NCI-H2029 treated with DMSO at 0.1 percent for 48 hours (cell line): Measurements from ENCODE around the gene NCBP2L.

Source experiments
- DNase-seq: peaks from one replicate; lab custom pipeline; 2025; lab: John Stamatoyannopoulos, UW

The NCBP2L gene

DNA sequence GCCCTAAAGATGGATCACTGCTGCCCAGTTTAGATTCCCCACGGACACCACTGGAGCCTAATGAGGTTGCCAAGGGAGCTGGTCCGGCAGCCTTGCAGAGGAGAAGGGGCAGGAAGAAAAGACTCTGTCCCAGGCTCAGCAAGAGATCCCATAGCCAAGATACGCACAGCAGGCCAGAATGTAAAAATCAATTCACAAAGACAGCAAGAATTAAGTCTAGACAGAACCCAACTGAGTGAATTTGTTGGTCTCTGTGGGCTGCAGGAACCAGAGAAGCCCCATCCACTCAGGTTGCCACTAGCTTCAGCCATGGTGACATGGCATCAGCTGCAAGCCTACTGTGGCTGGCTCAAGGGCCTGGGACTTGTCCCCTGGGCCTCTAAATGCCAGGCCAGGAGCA, 24.8 kb upstream of the NCBP2L start:
- no peak for DNase-seq

DNA sequence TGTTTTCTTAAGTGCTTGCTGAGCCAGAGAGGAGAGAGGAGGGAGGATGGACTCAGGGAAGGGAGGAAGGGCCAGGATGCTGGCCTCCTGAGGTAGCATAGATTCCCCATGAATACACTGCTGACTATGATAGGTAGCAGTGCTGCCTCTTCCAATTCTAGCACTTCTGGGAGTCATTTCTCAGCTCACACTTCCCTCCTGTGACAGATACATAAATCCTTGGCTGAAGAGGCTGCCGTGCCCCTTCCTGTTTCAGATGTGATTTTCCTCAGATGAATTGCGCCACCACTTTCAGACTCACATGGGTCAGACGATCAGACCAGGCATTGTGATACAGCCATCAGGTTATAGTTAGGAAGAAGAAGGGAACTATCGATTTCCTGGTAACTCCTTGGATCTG, 24.3 kb upstream of the NCBP2L start:
- DNase-seq, result no peak

DNA sequence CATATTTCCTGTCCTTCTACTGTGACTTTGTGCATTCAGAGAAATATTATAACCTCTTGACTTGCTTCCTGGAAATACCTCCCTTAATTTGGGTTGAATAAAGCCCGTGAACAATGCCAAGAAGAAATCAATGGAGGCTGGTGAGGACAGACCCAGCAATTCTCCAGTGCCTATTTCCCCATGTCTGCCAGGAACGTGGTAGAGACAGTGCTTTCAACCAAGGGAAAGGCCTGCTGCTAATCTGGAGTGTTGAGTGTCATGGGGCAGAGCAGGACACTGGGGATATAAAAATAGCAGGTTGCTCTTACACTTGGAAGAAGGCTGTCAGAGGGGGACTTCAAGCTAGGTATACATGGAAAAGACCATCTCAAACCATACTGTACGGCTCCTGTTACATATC, 21.8 kb upstream of the NCBP2L start:
- DNase-seq, result no peak

DNA sequence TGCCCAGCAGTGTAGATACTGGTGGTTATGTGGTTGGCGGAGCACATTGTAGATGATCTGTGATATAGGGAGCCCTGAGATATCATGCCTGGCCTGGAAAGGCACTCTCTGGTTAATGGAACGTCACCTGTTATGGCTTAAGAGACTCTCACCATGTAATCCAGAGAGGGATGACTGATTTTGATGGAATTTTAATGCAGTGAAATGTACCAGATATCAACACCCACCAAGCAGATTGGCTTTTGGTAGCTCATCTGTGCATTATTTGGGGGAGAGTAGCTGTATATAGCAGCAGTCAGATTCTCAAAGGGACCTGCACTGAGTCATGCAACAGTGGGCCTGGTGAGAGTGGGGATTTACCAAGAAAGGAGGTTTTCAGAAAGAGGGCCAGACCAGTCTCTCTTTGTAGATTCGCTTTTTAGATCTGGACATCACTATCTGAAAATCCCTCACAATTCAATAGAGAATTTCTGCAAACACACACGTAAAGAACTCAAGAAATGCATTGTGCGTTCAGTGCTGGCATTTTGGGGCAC, 19.2 kb upstream of the NCBP2L start:
- DNase-seq, result no peak

DNA sequence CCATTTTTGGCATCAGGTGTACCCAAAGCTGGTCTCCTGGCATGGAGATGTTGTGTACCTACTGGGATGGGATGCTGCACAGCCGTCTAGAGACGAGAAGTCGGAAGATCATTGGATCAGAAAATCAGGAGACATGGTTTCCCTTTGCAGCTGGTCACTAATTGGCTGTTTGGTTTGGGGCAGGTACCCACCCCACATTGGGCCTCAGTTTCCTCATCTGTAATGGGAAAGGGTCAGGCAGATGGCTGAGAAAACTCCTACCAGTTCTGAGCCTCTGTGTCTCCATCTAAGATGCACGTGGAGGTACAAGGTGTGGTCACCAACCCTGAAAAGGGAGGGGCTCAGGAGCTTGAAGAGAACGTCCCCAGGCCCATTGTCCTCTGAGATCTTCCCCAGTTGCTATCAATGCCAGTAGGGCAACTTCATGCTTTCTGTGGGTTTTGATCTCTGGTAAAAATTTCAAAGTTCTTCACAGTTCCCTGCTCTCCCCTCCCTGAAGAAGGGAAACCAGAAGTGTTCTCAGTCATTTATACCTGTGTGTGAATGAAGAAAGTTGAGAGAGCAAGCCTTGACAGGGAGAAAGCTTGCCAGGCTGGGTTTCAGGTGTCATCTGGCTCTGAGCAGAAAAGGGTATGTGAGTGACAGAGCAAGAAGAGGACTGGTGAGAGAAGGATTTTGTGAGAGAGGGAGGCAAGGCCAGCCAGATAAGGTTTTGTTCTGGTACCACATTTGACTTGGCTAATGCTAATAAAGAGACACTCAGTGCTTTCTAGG, 17.0 kb upstream of the NCBP2L start:
- DNase-seq, result no peak

DNA sequence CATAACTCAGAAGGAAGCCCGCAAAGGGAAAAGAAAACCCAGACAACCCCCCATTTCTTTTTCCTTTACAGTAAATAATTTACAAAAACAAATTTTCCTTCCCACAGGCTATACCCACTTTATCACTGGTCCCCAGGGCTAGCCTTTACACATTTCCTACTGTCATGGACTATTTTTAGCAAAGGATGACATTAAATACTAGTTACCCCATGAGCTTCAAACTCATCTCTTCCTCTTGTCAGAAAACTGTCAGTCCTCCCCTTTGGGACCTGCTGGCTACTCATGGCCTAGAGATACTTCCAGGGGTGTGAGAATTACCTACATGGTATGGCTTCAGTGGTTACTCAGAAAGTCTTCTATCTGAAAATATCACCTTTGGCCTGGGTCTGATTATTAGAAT, 13.9 kb upstream of the NCBP2L start:
- DNase-seq, result no peak

DNA sequence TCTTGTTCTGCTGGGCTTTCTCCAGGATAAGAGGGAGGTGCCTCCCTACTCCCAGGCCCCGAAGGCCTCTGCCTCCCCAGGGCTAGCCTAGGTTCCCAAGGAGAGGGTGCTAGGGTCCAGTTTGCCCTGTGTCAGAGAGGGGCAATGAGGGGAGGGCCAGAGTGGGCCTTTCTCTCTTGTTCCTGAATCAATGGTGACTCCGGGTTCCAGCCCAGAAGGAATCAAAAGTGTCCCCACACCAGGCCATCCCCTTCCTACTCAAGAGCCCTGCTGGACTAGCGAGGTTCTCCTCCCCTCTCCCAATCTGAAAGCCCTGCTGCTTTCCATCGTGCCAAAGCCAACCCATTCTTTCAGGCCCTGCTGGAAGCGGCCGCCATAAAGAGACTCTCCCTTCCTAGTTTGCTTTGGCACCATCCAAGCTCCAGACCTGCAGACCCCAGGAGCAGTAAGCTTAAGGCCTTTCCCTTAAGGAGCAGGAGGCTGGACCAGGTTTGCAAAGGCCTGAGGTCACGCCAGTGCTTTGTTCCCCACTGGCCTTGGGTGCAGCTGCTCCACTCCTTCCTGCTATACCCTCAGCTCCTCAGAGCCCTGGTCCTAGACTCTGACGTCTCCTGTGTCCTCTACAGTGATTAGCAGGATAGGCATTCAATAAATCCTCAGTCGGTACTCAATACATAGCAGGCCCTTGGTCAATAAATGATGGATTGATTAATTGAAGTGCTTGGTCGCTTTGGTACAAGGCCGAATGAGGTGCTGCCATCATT, 12.5 kb upstream of the NCBP2L start:
- DNase-seq, result no peak

DNA sequence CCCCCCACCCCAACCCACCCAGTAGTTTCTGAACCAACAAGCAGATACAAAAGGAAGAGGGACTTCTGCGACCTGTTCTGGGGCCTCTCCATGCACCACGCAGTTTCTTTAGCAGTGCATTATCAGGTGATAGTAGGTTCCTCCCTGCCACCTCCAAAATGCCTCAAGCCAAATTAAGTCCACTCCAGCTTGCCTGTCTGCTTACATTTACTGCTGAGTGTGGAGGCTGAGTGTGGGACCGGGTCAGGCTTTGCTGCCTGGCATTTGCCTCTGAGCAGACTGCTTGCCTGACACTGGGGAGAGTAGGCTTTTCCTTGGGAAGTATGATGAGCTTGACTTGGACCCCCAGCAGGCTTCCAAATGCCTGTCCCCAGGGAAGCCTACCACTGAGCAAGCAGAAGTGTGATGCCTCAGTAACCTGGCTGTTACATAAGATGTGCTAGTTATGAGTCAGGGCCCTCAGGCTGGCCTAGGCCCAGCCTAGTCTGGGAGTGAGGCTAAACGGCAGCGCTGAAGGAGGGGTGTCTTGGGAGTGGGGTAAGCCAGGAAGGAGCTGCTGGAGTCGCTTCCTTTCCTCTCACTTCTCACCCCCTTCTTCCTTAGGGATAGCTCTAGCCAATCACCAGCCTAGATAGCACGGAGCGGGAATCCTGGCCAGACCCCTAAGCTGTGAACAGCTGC, 10.9 kb upstream of the NCBP2L start:
- no peak for DNase-seq

DNA sequence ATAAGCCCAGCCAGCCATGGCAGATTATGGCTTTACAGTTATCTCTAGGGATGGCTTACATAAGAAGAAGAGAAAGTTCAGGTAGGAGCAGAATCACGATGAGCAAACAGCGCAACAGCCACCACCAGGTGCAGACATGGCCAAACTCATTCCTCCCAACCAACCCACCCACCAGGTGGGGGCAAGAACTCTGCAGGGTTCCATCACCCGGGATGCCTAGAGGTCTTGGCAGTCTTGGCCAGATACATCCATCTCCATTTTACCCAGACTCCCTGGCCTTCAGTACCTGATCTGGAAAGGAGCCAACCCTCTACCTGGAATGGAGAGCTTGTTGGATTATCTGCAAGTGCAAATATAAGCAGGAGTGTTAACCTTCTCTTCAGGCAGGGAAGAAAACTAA, 9.5 kb upstream of the NCBP2L start:
- DNase-seq, result peak; percentile 18

DNA sequence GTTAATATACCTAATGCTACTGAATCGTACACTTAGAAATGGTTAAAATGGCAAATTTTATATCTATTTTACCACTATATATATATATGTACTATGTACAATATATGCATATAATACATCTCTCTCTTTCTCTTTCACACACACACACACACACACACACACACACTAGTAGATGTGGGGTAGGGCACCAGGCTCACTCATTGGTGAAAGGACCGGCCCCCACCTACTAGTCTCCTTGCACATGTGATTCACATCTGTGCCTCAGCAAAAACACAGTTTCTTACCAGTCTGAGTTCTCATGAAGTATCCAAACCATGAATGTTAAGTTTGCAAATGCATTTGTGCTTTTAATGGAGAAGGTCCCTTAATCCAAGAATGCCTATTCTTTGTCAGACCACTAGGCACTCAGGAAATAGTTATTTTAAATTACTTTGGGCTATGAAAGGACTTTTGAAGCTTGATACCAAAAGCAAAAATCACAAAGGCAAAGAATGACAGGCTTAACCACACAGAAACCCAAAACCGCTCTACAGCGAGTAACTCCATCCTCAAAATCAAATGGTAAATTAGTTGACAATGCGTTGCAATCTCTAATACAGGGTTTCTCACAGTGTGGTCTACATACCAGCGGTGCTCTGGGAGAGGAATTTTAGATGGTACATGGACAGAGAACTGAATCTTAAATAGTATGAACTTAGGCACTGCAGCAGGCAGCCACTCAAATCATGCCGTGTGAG, 7.8 kb upstream of the NCBP2L start:
- no peak for DNase-seq

DNA sequence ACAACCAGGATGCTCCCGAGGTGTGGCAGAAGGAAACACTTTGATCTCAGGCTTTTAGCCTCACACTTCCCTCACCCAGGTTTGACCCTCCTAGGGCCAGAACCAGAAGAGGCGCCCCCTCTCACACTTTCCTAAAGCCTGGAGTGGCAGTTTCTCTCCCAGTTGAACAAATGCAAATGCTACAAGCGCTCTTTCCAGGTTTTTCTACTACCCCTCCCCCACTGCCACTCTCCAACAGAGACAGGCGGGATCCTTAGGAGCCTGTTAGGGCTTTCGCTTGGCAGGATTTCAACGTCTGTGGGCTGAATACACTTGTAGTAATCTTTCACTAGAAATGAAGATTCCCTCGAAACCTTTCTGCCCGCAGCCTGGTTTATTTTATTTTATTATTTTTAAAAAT, 4.3 kb upstream of the NCBP2L start:
- no peak for DNase-seq

DNA sequence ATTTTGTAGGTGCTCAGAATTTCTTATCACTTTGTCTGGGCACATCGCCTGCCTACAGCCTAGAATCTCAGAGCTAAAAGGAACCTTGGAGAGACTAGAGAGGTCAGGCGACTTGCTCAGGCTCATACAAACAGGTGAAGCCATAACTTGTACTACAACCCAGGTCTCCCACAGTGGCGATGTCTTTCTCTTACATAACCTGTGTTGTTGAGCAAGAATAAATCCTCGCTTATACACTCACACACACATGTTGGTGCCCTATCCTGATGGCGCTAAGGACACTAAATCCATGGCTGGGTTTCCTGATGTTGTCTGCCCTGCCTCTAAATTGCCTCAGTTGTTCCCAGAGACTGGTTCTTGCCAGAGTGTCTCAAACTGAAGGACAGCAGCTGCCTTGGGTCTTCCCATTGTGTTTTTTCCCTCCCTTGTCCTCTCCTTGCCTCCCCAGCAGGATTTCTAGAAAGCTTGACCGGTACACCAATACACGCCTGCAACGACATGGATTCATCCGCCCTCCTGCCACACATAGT, 3.6 kb upstream of the NCBP2L start:
- no peak for DNase-seq

DNA sequence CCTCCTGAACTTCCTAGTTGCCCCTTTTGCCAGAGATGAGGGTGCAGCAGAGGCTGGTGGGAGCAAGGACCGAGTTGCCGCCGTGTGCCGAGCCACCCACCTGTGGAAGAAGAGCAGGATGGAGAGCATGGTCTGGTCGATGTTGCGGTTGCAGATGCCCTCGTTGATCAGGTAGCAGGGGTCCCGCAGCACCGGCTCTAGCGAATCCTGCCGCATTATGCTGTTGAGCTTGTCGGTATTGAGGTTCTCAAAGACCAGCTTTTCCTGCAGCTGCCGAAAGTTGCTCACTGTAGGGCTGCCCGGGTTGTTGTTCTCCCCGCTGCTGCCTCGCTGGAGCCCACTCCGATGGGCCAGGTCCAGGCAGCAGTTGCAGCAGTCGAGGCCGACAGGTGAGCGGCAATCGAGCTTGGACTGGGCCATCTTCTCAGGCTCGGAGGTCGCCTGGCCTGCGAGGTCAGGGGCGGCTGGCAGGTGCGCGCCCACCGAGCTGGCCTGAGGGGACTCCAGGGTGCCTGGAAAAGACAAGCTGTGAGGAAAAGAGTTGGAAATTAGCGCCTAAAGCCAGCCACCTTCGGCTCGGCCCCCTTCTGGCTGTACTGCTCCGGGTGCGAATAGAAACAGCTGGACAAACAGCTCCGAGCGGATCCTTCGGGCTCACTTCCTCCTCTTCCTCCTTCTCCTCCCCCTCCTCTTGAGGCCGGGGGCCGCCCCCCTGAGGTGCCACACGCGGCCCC, 2.4 kb upstream of the NCBP2L start:
- no peak for DNase-seq

DNA sequence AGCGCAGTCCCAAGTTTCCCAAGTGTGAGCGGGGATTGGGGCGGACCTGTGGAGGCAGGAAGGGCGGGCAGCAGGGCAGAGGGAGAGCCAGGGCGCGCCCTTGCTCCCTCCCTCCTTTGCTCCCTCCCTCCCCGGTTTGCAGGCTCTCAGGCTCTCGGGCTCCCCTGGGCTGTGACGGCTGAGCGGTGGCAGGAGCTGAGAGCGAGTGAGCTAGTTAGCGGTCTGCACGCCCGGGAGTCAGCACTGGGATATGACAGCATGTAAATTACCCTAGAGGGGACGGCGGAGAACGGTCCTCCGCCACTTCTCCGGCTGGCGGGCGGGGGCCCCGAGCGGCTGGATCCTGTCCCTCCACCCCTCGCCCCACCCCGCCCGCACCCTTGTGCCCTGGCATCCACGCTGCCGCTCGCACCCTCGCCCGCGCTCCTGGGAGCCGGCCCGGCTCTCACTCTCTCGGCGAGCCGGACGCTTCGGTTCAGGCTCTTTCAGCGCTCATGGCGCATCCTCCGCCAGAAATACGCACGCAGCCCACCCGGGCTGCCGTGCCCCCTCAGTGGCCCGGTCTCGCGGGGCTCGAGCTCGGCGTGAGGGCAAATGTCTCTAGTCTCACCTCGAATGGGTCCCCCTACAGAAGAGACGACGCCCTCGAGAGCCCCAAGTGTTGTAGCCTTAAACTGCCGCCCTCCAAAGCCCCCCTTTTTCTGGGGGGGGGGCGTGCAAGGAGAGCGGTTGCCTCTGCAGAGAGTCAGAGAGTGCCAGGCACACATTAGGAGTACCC, 1.6 kb upstream of the NCBP2L start, which contains the start of gene TSC22D3:
Gene TSC22D3 (minus strand): TSS at position 54 of the 778 bp plus-strand sequence. CDS start 368 bp downstream, outside the sequence.
- peak; percentile 19 for DNase-seq

DNA sequence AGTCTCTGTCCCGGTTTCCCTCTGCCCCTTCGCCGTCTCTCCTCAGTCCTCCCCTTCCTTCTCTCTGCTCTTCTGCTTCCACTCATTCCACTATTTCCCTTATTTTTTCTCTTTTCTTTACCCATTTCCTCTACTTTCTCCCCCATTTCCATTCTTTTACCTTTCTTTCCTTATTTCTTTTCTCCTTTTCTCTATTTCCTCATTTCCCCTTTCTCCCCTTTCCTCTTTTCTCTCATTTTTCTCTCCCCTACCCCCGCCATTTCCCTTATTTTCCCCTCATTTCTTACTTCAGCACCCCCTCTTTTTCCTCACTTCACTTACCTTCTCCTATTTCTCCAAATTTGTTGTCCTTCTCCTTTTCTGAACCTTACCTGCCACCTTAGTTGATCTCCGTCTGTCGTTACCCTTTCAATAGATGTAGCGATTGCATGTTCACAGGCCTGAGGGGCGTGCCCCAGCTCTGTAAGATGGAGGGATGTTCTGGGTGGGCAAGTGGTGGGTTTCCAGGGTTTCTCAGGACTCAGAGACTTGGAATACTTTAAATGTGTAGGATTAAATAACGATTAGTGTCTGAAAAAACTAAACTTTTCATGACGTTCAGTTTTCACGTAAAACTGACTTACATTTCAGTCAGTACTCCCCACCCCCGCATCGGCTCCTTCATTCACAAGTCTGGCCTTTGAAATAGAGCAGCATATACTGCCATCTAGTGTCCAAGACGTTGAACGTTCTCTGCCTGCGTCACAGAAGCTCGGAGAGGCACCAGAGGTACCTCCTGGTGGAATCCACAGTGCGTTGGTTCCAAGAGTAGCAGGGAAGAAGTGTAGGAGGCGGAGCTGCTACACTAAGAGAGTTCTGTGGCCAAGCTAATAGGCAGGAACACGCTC, 641 bp upstream of the NCBP2L start:
- peak; percentile 68 for DNase-seq

DNA sequence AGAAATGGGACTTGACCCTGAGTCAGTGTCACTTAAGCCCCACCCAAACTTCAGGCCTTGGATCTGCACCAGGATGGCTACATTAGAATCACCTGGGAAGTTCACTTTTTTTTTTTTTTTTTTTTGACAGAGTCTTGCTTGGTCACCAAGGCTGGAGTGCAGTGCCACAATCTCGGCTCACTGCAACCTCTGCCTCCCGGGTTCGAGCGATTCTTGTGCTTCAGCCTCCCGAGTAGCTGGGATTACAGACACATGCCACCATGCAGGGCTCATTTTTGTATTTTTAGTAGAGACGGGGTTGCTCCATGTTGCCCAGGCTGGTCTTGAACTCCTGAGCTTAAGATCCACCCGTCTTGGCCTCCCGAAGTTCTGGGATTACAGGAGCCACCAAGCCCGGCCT, 3.0 kb downstream of the NCBP2L start:
- DNase-seq, result no peak

DNA sequence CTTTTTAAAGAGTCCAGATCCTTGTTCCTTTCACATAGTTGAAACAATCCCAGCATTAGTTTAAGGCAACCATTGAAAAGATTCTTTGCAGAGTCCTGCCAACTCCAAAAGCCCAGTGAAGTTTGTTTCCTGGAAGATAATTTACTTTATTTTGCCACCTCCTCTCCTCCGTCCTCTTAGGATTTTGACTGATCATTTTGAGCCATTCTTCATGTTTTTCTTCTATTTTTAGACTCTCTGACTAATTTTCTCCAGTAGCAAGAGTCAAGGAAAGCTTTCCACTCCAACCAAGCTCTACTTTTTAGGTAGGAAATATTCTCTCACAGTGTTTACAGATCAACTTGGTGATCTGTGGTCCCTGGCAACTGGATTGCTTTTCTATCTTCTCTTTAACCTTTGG, 10.3 kb downstream of the NCBP2L start:
- no peak for DNase-seq

DNA sequence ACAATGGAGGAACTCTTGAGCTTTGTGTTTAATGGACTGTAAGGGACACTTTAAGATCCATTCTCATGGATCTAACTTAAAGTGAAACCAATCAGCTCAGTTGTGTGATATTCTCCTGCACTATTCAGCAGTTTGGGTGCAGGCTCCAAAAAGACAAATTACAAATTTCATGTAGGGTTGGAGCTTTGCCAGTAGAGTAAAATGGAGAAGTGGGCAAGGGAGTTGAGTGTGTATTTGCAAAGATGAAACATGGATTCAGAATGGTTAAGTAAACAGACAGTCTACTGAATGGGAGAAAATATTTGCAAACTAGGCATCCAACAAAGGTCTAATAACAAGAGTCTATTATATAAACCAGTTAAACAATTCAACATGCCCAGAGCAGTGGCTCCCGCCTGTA, 26.9 kb downstream of the NCBP2L start:
- DNase-seq, result peak; percentile 11

DNA sequence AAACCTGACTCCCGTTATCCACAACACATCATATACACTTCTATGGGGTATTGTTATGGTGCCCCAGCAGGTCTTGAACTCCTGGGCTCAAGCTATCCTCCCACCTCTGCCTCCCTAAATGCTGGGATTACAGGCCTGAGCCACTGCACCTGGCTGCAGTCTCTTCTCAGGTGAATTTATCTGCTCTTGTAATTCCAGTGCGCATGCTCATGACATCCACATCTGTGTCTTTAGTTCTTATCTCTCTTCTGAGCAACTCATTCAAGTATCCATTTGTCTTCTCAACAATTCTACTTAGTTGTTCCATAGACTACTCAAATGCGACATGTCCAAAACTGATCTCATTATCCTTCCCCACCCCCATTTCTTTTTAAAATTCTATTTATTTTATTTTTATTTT, 27.6 kb downstream of the NCBP2L start:
- DNase-seq, result no peak
